ENCODE results near the gene SH3D19.
A peak's percentile ranks its signal among the peaks of the same experiment; 100 is the strongest.
"Not testable (repeated sequence)": the region's sequence is repeated elsewhere in the genome, so short reads cannot be mapped to it uniquely, and the experiment has no call there.

Gene SH3D19

DNA sequence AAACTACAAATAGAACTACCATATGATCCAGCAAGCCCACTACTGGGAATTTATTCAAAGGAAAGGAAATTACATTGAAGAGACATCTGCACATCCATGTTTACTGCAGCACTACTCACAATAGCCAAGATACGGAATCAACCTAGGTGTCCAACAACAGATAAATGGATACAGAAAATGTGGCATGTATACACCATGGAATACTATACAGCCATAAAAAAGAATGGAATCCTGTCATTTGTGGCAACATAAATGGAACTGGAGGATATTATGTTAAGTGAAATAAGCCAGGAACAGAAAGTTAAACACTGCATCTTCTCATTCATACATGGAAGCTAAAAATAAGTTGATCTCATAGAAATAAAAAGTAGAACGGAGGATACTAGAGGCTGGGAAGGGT is 167.9 kb downstream of the SH3D19 start:
- no peak for DNase-seq (ENCODE audit: low read depth in 1 of 2, low spot score in 1 of 2)

DNA sequence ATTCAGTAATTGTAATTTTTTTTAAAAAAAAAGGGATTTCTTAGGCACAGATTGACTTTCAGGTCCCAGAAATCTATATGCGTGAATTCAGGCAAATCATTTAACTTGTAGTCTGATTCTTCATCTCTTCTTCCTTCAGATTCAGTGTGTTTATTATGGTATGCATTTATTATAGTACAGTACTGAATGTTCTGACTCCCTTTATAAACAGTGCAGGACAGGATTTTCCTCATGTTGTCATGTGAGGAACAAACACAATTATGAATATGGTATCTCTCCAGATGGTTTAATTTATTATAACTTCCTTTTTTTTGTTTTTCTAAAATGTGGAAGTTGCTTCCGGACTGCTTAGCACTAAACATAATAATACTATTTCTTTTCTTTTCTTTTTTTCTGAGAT is 171.8 kb downstream of the SH3D19 start:
- DNase-seq (ENCODE audit: low read depth in 1 of 2, low spot score in 1 of 2): no peak

DNA sequence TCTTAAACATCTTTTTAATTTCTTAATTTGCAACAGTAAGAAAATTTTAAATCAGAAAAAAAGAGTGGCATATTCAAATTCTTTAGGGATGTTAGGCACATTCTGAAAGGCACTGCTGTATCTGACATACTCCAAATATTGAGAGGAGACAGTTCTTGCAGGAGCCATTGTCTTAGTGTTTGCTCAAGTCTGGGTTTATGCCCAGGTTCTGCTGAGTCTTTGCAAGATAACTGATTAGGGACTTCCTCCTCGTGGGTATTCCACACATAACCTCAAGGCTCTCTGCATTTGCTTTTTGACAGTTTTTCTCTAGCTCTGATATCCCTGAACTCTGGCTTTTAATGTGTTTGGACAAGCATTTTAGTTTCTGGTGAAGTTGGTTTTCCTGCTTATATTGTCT is 173.4 kb downstream of the SH3D19 start:
- no peak for DNase-seq (ENCODE audit: low read depth in 1 of 2, low spot score in 1 of 2)

- no peak for DNase-seq (ENCODE audit: low read depth in 1 of 2, low spot score in 1 of 2)
These were observed 174.4 kb downstream of the SH3D19 start for GRCh38 chr4:151150821-151151580.

- DNase-seq (ENCODE audit: low read depth in 1 of 2, low spot score in 1 of 2): no peak
These were observed 177.1 kb downstream of the SH3D19 start for GRCh38 chr4:151148261-151148660.

- DNase-seq (ENCODE audit: low read depth in 1 of 2, low spot score in 1 of 2): no peak
These were observed 178.4 kb downstream of the SH3D19 start for GRCh38 chr4:151147000-151147399.

- DNase-seq (ENCODE audit: low read depth in 1 of 2, low spot score in 1 of 2): no peak
These were observed 180.9 kb downstream of the SH3D19 start for GRCh38 chr4:151144329-151145072.

- no peak for DNase-seq (ENCODE audit: low read depth in 1 of 2, low spot score in 1 of 2)
These were observed 181.6 kb downstream of the SH3D19 start for GRCh38 chr4:151143811-151144210.

GRCh38 chr4:151143162-151143561 is 182.2 kb downstream of the SH3D19 start:
- DNase-seq (ENCODE audit: low read depth in 1 of 2, low spot score in 1 of 2): no peak

GRCh38 chr4:151142758-151143157 is 182.6 kb downstream of the SH3D19 start:
- no peak for DNase-seq (ENCODE audit: low read depth in 1 of 2, low spot score in 1 of 2)

DNA sequence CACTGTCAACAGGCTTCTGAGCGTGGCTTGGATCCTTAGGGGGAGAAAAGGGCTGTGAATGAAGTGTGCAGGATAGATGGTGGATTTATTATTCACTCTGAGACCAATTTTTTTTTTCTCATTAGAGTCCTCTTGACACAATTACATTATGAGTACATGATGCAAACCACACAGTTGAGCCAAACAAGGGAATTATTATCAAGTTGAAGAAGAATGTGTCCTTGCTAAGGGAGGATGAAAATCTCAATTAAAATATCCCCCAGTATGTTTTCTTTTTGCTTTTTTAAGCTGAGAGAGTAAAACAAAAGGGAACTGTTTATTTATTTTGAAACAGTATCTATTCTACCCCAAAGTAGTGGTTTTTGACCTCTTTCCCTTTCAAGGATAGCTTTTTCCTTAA is 185.6 kb downstream of the SH3D19 start:
- no peak for DNase-seq (ENCODE audit: low read depth in 1 of 2, low spot score in 1 of 2)

- DNase-seq (ENCODE audit: low read depth in 1 of 2, low spot score in 1 of 2): not testable (repeated sequence)
These were observed 189.4 kb downstream of the SH3D19 start for GRCh38 chr4:151136048-151136447.

- DNase-seq (ENCODE audit: low read depth in 1 of 2, low spot score in 1 of 2): no peak
These were observed 192.1 kb downstream of the SH3D19 start for GRCh38 chr4:151133311-151133710.

GRCh38 chr4:151129796-151130195 is 195.6 kb downstream of the SH3D19 start:
- DNase-seq (ENCODE audit: low read depth in 1 of 2, low spot score in 1 of 2): no peak

GRCh38 chr4:151117371-151117962 is 207.9 kb downstream of the SH3D19 start:
- DNase-seq (ENCODE audit: low read depth in 1 of 2, low spot score in 1 of 2): peak in 1 of 2 donors; percentile 31

DNA sequence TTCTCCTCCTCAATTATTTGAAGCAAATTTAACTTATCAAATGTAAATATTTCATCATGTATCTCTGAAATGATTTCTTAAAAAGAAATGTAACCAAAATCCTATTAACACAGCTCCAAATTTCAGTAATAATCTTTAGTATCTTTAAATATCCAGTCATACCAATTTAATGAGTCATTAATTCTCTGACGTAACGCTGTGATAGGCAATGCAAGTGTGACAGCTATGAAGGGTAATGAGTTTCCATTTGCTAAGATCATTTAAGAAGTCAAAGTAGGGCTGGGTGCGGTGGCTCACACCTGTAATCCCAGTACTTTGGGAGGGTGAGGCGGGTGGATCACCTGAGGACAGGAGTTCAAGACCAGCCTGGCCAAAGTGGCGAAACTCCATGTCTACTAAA is 210.4 kb downstream of the SH3D19 start:
- no peak for DNase-seq (ENCODE audit: low read depth in 1 of 2, low spot score in 1 of 2)

- no peak for DNase-seq (ENCODE audit: low read depth in 1 of 2, low spot score in 1 of 2)
These were observed 211.1 kb downstream of the SH3D19 start for GRCh38 chr4:151114338-151114737.

GRCh38 chr4:151110236-151110635 is 215.2 kb downstream of the SH3D19 start:
- no peak for DNase-seq (ENCODE audit: low read depth in 1 of 2, low spot score in 1 of 2)

DNA sequence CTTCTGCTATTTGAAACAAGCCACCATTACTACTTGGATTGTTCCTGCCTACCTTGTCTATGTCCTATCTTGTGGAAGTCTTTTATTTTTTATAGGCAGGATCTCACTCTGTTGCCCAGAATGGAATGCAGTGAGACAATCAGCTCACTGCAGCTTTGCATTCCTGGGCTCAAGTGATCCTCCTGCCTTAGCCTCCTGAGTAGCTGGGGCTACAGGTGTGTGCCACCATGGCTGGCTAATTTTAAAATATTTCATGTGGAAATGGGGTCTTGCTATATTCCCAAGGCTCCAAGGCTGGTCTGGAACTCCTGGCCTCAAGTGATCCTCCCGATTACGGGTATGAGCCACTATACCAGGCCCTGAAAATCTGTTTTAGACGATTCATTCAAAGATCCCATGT is 218.3 kb downstream of the SH3D19 start:
- no peak for DNase-seq (ENCODE audit: low read depth in 1 of 2, low spot score in 1 of 2)

DNA sequence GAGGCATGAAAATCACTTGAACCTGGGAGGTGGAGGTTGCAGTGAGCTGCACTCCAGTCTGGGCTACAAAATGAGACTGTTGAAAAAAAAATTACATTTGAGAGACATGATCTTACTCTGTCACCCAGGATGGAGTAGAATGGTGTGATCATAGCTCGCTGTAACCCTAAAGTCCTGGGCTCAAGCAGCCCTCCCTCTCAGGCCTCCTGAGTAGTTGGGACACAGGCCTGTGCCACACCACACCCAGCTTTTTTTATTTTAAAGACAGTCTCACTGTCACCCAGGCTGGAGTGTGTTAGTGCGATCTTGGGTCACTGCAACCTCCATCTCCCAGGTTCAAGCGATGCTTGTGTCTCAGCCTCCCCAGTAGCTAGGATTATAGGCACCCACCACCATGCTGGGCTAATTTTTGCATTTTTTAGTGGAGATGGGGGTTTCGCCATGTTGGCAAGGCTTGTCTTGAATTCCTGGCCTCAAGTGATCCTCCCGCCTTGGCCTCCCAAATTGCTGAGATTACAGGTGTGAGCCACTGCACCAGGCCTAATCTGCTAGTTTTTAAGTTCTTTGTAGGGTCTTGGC is 219.9 kb downstream of the SH3D19 start:
- no peak for DNase-seq (ENCODE audit: low read depth in 1 of 2, low spot score in 1 of 2)

DNA sequence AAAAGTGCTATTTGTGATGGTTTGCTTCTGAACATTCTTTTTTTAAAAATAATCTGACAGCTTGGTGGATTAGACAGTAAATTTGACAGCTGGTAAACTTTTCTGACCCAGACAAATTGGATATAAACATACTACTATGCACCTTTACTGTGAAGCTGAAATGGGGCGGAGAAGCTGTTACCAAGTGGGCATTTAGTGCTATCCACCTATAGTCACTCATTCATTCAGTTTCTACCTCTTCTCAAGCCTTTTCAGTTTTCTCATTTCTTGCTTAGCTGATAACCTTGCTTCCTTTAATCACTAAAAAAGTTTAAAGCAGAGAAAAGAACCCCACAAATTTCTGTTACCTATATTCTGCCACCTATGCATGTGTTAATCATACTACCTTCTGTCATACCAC is 220.8 kb downstream of the SH3D19 start:
- DNase-seq (ENCODE audit: low read depth in 1 of 2, low spot score in 1 of 2): no peak

- DNase-seq (ENCODE audit: low read depth in 1 of 2, low spot score in 1 of 2): no peak
These were observed 221.6 kb downstream of the SH3D19 start for GRCh38 chr4:151103758-151104157.
